Measurements from ENCODE around the gene SMARCA2. TPM values are rescaled to one million over a fixed set of nuclear protein-coding genes. Genes with fewer than 3 reads are reported as not detected.

SMARCA2 gene
- total and polyA plus RNA-seq, 9 of the 15 experiments (the other 6 are each of a cell fraction or from before 2014, with no cell fraction given): 8.0 to 34.8 (median 25.5) TPM

DNA sequence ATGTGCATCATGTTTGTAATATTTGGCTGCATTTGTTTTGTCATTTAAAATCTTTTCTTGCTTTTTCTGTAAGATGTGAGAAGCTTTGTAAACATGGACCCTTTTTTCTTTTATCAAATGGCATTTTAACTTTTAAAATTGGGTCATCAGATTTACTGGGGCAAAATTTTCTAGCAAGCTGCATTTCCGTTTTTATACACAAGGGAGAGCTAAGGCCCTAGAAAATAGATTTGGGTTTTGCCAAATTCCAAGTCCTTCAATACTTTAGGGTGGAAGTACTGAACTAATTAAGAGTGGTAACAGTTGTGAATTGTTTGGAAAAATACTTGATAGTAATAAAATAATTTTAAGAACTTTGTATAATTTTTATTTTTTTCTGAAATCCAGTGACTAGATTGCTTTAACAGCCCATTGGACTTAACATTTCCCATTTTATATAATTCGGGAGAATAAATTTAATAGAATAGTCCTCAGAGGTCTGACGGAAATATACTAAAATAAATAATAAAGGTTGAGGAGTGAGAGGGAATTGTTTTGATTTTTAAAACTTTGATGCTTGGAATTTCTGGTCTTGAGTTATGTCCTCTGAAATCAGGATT lies 117.4 kb downstream of the SMARCA2 start:
- intact Hi-C loops (cut with micrococcal nuclease): no loop called here
- no peak for FAIRE-seq

More for the DNA sequence above, 117.4 kb downstream of the SMARCA2 start:
- ChIA-PET CTCF (ENCODE audit: low intra/inter-chr PET ratio) (no interaction called here), POLR2A (interaction anchor here (1.3 kb wide), 1 partner anchor 17 kb away, joined by 3 read pairs; no protein-coding TSS in a partner anchor)
- Histone ChIP-seq H3K4me3 (no peak overlapping the region), H3K27me3 (ENCODE audit: control insufficient read depth in 2 of 2, insufficient read depth in 2 of 2, low read length in 2 of 2) (no peaks in the 10 kb centered on the region), H2AFZ (ENCODE audit: low read depth, low read length) (no peak overlapping the region), H3K9me3 (replicated peaks; ENCODE audit: control insufficient read depth, insufficient read depth, low read depth, low read length) (no peaks in the 10 kb centered on the region), H4K20me1 (replicated peaks; ENCODE audit: control insufficient read depth, insufficient read depth, low read length) (no peaks in the 10 kb centered on the region), H3K9ac (ENCODE audit: insufficient read depth in 1 of 2, low read depth in 2 of 2, low read length in 2 of 2) (no peak overlapping the region), H3K4me1 (replicated peaks in 1 of 2; ENCODE audit: control insufficient read depth in 2 of 2, insufficient read depth in 2 of 2, low read length in 2 of 2) (no peaks in the 10 kb centered on the region), H3K36me3 (ENCODE audit: control insufficient read depth, insufficient read depth, low read length) (0 out of 3 replicates have a peak, but pooled peaks cover 4% of the 10 kb centered on the region), H3K4me2 (ENCODE audit: insufficient read depth, low read length) (no peak overlapping the region), H3K27ac (ENCODE audit: extremely low read depth, low read depth, low read length) (no peak overlapping the region), H3K9me1 (ENCODE audit: control insufficient read depth, insufficient read depth, low read length) (no peaks in the 10 kb centered on the region), H3K79me2 (ENCODE audit: control insufficient read depth, insufficient read depth, low read length) (no peaks in the 10 kb centered on the region)
- no TSS peak for BruUV-seq (replicated peaks)
- TF ChIP-seq RAD21 (CRISPR knock-in tag; conservative IDR thresholded peaks at IDR 0.05 in 1 of 2, IDR thresholded peaks at IDR 0.05 in 1 of 2) (peak; percentile 15 to 43; a peak in 3 of 4 replicates), ZNF583 (CRISPR knock-in tag; IDR thresholded peaks at IDR 0.05) (no peak), ZNF311 (CRISPR knock-in tag; IDR thresholded peaks at IDR 0.05) (no peak), ZNF717 (CRISPR knock-in tag; IDR thresholded peaks at IDR 0.05) (no peak), POLR3G (IDR thresholded peaks at IDR 0.05; ENCODE audit: extremely low read depth, insufficient read length, insufficient replicate concordance) (no peak), ZNF57 (CRISPR knock-in tag; IDR thresholded peaks at IDR 0.05) (no peak), CHCHD3 (CRISPR knock-in tag; IDR thresholded peaks at IDR 0.05) (no peak)
- TF ChIP-seq, protein P1, sequence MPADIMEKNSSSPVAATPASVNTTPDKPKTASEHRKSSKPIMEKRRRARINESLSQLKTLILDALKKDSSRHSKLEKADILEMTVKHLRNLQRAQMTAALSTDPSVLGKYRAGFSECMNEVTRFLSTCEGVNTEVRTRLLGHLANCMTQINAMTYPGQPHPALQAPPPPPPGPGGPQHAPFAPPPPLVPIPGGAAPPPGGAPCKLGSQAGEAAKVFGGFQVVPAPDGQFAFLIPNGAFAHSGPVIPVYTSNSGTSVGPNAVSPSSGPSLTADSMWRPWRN (IDR thresholded peaks at IDR 0.05; ENCODE audit: low read depth): no peak
- TF ChIP-seq, protein P2, sequence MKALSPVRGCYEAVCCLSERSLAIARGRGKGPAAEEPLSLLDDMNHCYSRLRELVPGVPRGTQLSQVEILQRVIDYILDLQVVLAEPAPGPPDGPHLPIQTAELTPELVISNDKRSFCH (CRISPR knock-in tag; IDR thresholded peaks at IDR 0.05): no peak
- TF ChIP-seq, protein P2 (tag; IDR thresholded peaks at IDR 0.05): no peak
- TF ChIP-seq, protein P3, sequence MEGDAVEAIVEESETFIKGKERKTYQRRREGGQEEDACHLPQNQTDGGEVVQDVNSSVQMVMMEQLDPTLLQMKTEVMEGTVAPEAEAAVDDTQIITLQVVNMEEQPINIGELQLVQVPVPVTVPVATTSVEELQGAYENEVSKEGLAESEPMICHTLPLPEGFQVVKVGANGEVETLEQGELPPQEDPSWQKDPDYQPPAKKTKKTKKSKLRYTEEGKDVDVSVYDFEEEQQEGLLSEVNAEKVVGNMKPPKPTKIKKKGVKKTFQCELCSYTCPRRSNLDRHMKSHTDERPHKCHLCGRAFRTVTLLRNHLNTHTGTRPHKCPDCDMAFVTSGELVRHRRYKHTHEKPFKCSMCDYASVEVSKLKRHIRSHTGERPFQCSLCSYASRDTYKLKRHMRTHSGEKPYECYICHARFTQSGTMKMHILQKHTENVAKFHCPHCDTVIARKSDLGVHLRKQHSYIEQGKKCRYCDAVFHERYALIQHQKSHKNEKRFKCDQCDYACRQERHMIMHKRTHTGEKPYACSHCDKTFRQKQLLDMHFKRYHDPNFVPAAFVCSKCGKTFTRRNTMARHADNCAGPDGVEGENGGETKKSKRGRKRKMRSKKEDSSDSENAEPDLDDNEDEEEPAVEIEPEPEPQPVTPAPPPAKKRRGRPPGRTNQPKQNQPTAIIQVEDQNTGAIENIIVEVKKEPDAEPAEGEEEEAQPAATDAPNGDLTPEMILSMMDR (IDR thresholded peaks at IDR 0.05 in 2 of 3, conservative IDR thresholded peaks at IDR 0.05 in 1 of 3; ENCODE audit: insufficient read depth in 2 of 3, low read depth in 1 of 3, low read length in 3 of 3): peak in 2 of 3 experiments; percentile 18 to 39; a peak in 2 of 6 replicates
- in situ Hi-C loops (cut with MboI): no loop called here
- ATAC-seq (no peak), DNase-seq (ENCODE audit: extremely low read depth in 1 of 4, low spot score in 3 of 4) (peak in 3 of 4 experiments; percentile 2 to 7 (median 6))
- WGBS (ENCODE audit: insufficient coverage, low coverage, missing lambda C conversion rate): 42% methylated on average over 2 of the region's 3 CpGs

All from K562 (cell line).